Upper lobe of right lung (tissue), 1 donor: ENCODE data around the gene RNU7-1. TPM values are rescaled to one million over a fixed set of nuclear protein-coding genes. Genes with fewer than 3 reads are reported as not detected.
A peak's percentile ranks its signal among the peaks of the same experiment; 100 is the strongest.

Experiments used
- ATAC-seq: fragments of 200-7000 bp; cut with Tn5 transposase; one replicate; pipeline ENCODE4 v1.9.1; 2020; ENCODE audit warnings: mild to moderate bottlenecking, moderate library complexity
- DNase-seq: peaks from one replicate; pipeline ENCODE4 v3.0.0-alpha.2; 2020
- H3K27ac ChIP-seq: fragments of 200-600 bp; one replicate; pipeline ENCODE4 v1.8.0; 2022
- H3K27me3 ChIP-seq: fragments of 200-600 bp; one replicate; pipeline ENCODE4 v1.8.0; 2022; ENCODE audit warnings: mild to moderate bottlenecking
- H3K36me3 ChIP-seq: fragments of 200-600 bp; one replicate; pipeline ENCODE4 v1.8.0; 2022
- H3K4me1 ChIP-seq: fragments of 200-600 bp; one replicate; pipeline ENCODE4 v1.8.0; 2022
- H3K4me3 ChIP-seq: fragments of 200-600 bp; one replicate; pipeline ENCODE4 v1.8.0; 2022; ENCODE audit warnings: mild to moderate bottlenecking
- H3K9me3 ChIP-seq: fragments of 200-600 bp; one replicate; pipeline ENCODE4 v1.8.0; 2022
- CTCF ChIP-seq: fragments of 200-600 bp; IDR thresholded peaks from one replicate; pipeline ENCODE4 v1.8.0; 2022; ENCODE audit warnings: antibody characterized with exemption
- intact Hi-C: fragments of 100-400 bp; cut with DNase I; formaldehyde crosslinking; loops from one replicate; pipeline ENCODE4 v1.11.0; 2022
- total RNA-seq: library from RNA; stranded (reverse); fragmentation: NEBNext Ultra II Directional; extraction: Animal tissue kit (Norgen Biotek cat#: 25700); gene quantifications from one replicate; pipeline ENCODE4 v1.2.1, GENCODE V29; 2021
- donor health status: DM: no; HTN: yes; CAD: no; lungs with severe emphysema.

The RNU7-1 gene
- total RNA-seq, 1 donor from 2014 or later, result not detected

- H3K4me3 ChIP-seq, result peak overlapping the region; percentile 64
- peaks cover 41% of the 10 kb centered on the region for H3K36me3 ChIP-seq
- H3K27ac ChIP-seq, result peak overlapping the region; percentile 95
- DNase-seq (no peak), ATAC-seq (no peak)
- no peaks in the 10 kb centered on the region for H3K9me3 ChIP-seq
- TF ChIP-seq CTCF, result no peak
- H3K27me3 ChIP-seq, result no peaks in the 10 kb centered on the region
- intact Hi-C loops, result loop anchor here (10.0 kb wide), 1 partner anchor 64 kb away; the partner anchor contains the start of gene SPSB2
- H3K4me1 ChIP-seq, result peaks cover 43% of the 10 kb centered on the region
Observed at GRCh38 chr12:6938353-6939190, 5.0 kb upstream of the RNU7-1 start.

GRCh38 chr12:6939191-6939540 is 4.5 kb upstream of the RNU7-1 start:
- no peak for DNase-seq
- intact Hi-C loops, result loop anchor here (10.0 kb wide), 1 partner anchor 64 kb away; the partner anchor contains the start of gene SPSB2
- peak overlapping the region; percentile 95 for H3K27ac ChIP-seq
- H3K36me3 ChIP-seq, result peaks cover 35% of the 10 kb centered on the region
- ATAC-seq, result no peak
- peaks cover 37% of the 10 kb centered on the region for H3K4me1 ChIP-seq
- no peaks in the 10 kb centered on the region for H3K27me3 ChIP-seq
- TF ChIP-seq CTCF, result no peak
- H3K9me3 ChIP-seq, result no peaks in the 10 kb centered on the region
- no peak overlapping the region for H3K4me3 ChIP-seq

GRCh38 chr12:6941267-6941666 is 2.3 kb upstream of the RNU7-1 start:
- Histone ChIP-seq H3K4me1 (peaks cover 44% of the 10 kb centered on the region), H3K27ac (no peak overlapping the region), H3K27me3 (no peaks in the 10 kb centered on the region), H3K4me3 (no peak overlapping the region), H3K9me3 (no peaks in the 10 kb centered on the region), H3K36me3 (peaks cover 18% of the 10 kb centered on the region)
- TF ChIP-seq CTCF, result no peak
- intact Hi-C loops, result loop anchor here (10.0 kb wide), 1 partner anchor 164 kb away; the partner anchor contains the start of gene C1RL
- DNase-seq (no peak), ATAC-seq (no peak)

- DNase-seq (no peak), ATAC-seq (no peak)
- Histone ChIP-seq H3K4me3 (no peak overlapping the region), H3K27ac (no peak overlapping the region), H3K27me3 (no peaks in the 10 kb centered on the region), H3K9me3 (no peaks in the 10 kb centered on the region), H3K36me3 (peaks cover 18% of the 10 kb centered on the region), H3K4me1 (peaks cover 49% of the 10 kb centered on the region)
- TF ChIP-seq CTCF, result no peak
- intact Hi-C loops, result loop anchor here (10.0 kb wide), 1 partner anchor 163 kb away; the partner anchor contains the start of gene C1RL
Observed at GRCh38 chr12:6941782-6942181, 1.8 kb upstream of the RNU7-1 start.

- peaks cover 49% of the 10 kb centered on the region for H3K4me1 ChIP-seq
- no peak for TF ChIP-seq CTCF
- peaks cover 18% of the 10 kb centered on the region for H3K36me3 ChIP-seq
- H3K9me3 ChIP-seq, result no peaks in the 10 kb centered on the region
- no peak overlapping the region for H3K4me3 ChIP-seq
- H3K27ac ChIP-seq, result peak overlapping the region; percentile 93
- DNase-seq (no peak), ATAC-seq (no peak)
- no peaks in the 10 kb centered on the region for H3K27me3 ChIP-seq
- intact Hi-C loops, result loop anchor here (10.0 kb wide), 1 partner anchor 163 kb away; the partner anchor contains the start of gene C1RL
Observed at GRCh38 chr12:6942331-6942665, 1.3 kb upstream of the RNU7-1 start.
